GM12878 (cell line): ENCODE measurements around the gene SCARB1.

Experiments
- BCL3 ChIP-seq: IDR thresholded peaks from 2 replicates; pipeline ENCODE4 v1.6.1; 2011; ENCODE audit warnings: borderline replicate concordance, low read depth, mild to moderate bottlenecking, moderate library complexity, low read length; ENCODE audit not compliant: insufficient read depth, poor library complexity, severe bottlenecking
- JUNB ChIP-seq: IDR thresholded peaks from 2 replicates; pipeline ENCODE4 v1.6.1; 2016; ENCODE audit warnings: antibody characterized with exemption, mild to moderate bottlenecking
- POLR2A ChIP-seq: IDR thresholded peaks from 2 replicates; pipeline ENCODE4 v1.6.1; 2011; ENCODE audit warnings: low read depth, mild to moderate bottlenecking, low read length
- POLR2AphosphoS5 ChIP-seq: IDR thresholded peaks from 2 replicates; pipeline ENCODE4 v1.6.1; 2011; ENCODE audit warnings: mild to moderate bottlenecking, low read length, inconsistent platforms
- TF ChIP-seq, protein P1 (sequence below), 3 experiments: IDR thresholded peaks in 2 of 3; conservative IDR thresholded peaks in 1 of 3; 2 replicates each; pipeline ENCODE4 v1.5.1; 2011; ENCODE audit warnings: low read depth in 3 of 3, low read length in 3 of 3, mild to moderate bottlenecking in 3 of 3, control low read depth in 2 of 3, moderate library complexity in 2 of 3, inconsistent platforms in 1 of 3, mixed read lengths in 1 of 3; ENCODE audit not compliant: control insufficient read depth in 2 of 3, insufficient read depth in 1 of 3; ENCODE audit errors: extremely low read depth in 1 of 3
- TF ChIP-seq, protein P2 (sequence below): fragments of 450-650 bp; conservative IDR thresholded peaks from 2 replicates; pipeline ENCODE4 v1.6.1; 2017; ENCODE audit warnings: mild to moderate bottlenecking, moderate library complexity
- TF ChIP-seq, protein P3 (sequence below): fragments of 450-650 bp; IDR thresholded peaks from 2 replicates; pipeline ENCODE4 v1.6.1; 2017; ENCODE audit warnings: mild to moderate bottlenecking, moderate library complexity
- TF ChIP-seq, protein P4 (sequence below): fragments of 450-650 bp; formaldehyde crosslinking; IDR thresholded peaks from 2 replicates; pipeline ENCODE4 v1.5.0; 2022; ENCODE audit warnings: mild to moderate bottlenecking, missing genetic modification characterization

DNA sequence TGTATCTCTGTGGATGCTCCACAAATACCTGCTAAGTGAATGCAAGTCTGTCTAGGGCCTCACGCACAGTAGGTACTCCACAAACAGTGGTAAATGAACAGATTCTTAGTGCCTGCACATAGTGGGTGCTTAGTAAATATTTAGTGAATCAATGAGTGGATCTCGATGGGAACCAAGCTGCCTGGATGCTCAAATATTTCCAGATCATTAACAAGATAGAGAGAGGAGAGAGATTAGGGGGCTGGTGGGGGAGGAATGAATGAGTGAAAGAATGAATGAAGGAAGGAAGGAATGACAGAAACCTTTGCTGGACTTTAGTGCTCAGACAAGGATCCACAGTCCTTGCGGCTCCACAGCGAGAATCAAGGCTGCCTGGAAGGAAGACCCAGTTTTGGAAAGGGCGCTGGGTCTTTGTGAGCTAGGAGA, 118.2 kb downstream of the SCARB1 start:
- TF ChIP-seq, protein P1, sequence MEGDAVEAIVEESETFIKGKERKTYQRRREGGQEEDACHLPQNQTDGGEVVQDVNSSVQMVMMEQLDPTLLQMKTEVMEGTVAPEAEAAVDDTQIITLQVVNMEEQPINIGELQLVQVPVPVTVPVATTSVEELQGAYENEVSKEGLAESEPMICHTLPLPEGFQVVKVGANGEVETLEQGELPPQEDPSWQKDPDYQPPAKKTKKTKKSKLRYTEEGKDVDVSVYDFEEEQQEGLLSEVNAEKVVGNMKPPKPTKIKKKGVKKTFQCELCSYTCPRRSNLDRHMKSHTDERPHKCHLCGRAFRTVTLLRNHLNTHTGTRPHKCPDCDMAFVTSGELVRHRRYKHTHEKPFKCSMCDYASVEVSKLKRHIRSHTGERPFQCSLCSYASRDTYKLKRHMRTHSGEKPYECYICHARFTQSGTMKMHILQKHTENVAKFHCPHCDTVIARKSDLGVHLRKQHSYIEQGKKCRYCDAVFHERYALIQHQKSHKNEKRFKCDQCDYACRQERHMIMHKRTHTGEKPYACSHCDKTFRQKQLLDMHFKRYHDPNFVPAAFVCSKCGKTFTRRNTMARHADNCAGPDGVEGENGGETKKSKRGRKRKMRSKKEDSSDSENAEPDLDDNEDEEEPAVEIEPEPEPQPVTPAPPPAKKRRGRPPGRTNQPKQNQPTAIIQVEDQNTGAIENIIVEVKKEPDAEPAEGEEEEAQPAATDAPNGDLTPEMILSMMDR (IDR thresholded peaks at IDR 0.05 in 2 of 3, conservative IDR thresholded peaks at IDR 0.05 in 1 of 3; ENCODE audit: control insufficient read depth in 2 of 3, extremely low read depth in 1 of 3, insufficient read depth in 1 of 3, low read depth in 3 of 3, low read length in 3 of 3), result no peak
- TF ChIP-seq POLR2AphosphoS5 (no peak), JUNB (no peak), POLR2A (no peak), BCL3 (no peak)
- TF ChIP-seq, protein P2, sequence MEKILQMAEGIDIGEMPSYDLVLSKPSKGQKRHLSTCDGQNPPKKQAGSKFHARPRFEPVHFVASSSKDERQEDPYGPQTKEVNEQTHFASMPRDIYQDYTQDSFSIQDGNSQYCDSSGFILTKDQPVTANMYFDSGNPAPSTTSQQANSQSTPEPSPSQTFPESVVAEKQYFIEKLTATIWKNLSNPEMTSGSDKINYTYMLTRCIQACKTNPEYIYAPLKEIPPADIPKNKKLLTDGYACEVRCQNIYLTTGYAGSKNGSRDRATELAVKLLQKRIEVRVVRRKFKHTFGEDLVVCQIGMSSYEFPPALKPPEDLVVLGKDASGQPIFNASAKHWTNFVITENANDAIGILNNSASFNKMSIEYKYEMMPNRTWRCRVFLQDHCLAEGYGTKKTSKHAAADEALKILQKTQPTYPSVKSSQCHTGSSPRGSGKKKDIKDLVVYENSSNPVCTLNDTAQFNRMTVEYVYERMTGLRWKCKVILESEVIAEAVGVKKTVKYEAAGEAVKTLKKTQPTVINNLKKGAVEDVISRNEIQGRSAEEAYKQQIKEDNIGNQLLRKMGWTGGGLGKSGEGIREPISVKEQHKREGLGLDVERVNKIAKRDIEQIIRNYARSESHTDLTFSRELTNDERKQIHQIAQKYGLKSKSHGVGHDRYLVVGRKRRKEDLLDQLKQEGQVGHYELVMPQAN, result no peak
- TF ChIP-seq, protein P3, sequence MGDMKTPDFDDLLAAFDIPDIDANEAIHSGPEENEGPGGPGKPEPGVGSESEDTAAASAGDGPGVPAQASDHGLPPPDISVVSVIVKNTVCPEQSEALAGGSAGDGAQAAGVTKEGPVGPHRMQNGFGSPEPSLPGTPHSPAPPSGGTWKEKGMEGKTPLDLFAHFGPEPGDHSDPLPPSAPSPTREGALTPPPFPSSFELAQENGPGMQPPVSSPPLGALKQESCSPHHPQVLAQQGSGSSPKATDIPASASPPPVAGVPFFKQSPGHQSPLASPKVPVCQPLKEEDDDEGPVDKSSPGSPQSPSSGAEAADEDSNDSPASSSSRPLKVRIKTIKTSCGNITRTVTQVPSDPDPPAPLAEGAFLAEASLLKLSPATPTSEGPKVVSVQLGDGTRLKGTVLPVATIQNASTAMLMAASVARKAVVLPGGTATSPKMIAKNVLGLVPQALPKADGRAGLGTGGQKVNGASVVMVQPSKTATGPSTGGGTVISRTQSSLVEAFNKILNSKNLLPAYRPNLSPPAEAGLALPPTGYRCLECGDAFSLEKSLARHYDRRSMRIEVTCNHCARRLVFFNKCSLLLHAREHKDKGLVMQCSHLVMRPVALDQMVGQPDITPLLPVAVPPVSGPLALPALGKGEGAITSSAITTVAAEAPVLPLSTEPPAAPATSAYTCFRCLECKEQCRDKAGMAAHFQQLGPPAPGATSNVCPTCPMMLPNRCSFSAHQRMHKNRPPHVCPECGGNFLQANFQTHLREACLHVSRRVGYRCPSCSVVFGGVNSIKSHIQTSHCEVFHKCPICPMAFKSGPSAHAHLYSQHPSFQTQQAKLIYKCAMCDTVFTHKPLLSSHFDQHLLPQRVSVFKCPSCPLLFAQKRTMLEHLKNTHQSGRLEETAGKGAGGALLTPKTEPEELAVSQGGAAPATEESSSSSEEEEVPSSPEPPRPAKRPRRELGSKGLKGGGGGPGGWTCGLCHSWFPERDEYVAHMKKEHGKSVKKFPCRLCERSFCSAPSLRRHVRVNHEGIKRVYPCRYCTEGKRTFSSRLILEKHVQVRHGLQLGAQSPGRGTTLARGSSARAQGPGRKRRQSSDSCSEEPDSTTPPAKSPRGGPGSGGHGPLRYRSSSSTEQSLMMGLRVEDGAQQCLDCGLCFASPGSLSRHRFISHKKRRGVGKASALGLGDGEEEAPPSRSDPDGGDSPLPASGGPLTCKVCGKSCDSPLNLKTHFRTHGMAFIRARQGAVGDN, result no peak
- TF ChIP-seq, protein P4, sequence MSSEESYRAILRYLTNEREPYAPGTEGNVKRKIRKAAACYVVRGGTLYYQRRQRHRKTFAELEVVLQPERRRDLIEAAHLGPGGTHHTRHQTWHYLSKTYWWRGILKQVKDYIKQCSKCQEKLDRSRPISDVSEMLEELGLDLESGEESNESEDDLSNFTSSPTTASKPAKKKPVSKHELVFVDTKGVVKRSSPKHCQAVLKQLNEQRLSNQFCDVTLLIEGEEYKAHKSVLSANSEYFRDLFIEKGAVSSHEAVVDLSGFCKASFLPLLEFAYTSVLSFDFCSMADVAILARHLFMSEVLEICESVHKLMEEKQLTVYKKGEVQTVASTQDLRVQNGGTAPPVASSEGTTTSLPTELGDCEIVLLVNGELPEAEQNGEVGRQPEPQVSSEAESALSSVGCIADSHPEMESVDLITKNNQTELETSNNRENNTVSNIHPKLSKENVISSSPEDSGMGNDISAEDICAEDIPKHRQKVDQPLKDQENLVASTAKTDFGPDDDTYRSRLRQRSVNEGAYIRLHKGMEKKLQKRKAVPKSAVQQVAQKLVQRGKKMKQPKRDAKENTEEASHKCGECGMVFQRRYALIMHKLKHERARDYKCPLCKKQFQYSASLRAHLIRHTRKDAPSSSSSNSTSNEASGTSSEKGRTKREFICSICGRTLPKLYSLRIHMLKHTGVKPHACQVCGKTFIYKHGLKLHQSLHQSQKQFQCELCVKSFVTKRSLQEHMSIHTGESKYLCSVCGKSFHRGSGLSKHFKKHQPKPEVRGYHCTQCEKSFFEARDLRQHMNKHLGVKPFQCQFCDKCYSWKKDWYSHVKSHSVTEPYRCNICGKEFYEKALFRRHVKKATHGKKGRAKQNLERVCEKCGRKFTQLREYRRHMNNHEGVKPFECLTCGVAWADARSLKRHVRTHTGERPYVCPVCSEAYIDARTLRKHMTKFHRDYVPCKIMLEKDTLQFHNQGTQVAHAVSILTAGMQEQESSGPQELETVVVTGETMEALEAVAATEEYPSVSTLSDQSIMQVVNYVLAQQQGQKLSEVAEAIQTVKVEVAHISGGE (CRISPR knock-in tag), result no peak
